ENCODE data around the gene TRAM1L1.

TRAM1L1 gene

DNA sequence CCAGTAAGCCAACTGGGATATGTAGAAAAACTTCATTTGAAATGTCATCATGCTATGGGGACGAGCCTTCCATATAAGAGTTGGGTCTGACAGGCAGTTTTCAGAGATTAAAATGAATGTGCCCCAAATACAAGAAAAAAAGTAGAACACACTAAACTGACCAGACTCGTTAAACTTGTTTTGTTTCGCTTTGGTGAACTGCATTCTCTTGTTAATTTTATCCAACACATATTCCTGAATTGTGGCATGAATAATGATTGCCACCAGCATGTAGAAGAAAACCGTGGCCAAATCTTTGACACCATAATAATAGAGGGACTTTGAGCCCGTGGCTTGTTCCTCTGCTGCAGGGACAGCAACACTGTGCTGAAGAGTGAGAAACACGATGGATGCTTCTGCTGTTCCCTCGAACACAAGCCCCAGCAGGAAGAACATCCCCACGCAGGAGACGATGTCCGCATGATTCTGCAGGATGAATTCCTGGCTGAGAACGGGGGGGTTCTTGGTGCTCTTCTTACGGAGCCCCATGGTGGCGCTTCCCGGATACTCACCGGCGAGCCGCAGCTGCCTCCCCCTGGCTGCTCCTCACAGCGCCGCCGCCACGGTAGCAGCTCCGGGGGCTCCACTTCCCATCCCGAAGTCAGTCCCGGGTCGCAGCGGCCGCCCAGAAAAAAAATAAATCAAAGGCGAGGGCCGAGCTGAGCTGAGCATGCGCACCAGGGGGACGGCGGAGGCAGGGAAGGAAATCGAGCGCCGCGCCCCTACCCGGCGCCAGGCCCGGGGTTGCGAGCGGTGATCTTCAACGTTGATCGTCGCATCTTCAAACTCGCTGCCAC is at the start of gene TRAM1L1:
TRAM1L1 (minus strand) TSS at position 711 of the 836 bp plus-strand sequence; CDS start at position 528, 183 bp downstream.
- DNase-seq (ENCODE audit: low spot score): peak; percentile 89

DNA sequence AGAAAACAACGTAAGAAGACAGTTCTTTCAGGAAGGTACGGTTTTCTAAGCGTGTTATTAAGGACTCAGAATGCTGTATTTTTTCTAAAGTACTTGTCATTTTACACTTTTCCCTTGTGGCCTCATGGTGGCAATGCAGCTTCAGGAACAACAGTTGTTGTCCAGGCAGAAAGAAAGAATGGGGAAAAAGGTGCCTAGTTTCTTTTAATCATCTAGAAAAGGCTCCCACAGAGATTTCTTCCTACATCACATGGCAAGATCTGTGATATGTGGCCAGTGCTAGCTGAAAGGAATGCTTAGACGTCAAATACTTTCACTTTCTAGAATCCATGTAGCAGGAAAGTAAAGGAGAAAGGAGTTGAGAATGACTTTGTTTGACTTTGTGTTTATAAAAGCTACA is 49.0 kb upstream of the TRAM1L1 start:
- DNase-seq (ENCODE audit: low spot score): peak; percentile 23

DNA sequence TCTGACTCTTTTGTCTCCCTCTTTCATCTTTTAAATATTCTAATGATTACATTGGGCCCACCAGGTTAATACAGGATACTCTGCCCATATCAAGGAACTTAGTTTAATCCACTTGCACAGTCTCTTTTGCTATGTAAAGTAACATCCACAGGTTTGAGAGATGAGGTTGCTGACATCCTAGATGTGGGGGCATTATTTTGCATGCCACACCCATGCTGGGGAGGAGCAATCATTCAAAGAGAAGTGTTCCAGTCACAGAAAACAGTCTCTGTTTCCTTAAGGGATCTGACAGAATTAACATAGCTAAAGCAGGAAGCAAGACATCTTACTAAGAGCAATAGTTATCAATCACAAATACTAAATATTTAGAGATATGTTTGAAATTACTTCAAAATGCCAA is 11.5 kb upstream of the TRAM1L1 start:
- no peak for DNase-seq (ENCODE audit: low spot score)

DNA sequence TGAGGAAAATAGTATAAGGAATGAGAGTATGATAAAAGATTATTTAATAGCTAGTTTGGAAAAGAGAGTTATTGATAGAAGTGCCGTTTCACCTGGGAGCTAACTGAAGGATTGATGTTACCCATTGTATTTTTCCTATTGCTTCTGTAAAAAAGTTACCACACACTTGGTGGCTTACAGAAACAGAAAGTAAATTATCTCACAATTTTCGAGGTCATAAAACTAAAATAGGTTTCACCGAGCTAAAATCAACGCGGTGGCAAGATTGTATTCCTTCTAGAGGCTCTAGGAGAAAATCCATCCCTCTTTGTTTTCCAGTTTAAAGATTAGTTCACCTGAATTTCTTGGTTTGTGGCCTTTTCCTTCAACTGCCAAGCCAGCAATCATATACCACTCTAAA is 11.1 kb upstream of the TRAM1L1 start:
- DNase-seq (ENCODE audit: low spot score): no peak

DNA sequence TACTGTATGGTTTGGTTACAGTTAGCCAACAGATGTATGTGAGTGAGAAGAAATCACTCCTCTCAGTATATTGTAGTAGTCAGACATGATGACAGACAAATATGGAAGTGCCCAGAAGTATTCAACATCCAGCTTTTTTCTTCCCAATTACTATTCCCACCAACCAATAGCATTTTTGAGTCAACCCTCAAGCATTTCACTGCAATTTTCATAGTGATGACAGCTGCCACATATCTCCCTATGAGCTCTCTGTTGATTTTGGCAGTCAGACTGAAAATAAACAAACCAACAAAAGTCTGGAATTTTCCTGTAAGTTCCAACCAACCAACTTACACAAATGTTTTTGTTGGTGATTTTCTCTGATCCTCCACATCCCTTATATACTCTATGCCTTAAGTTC is 8.2 kb upstream of the TRAM1L1 start:
- DNase-seq (ENCODE audit: low spot score): no peak

DNA sequence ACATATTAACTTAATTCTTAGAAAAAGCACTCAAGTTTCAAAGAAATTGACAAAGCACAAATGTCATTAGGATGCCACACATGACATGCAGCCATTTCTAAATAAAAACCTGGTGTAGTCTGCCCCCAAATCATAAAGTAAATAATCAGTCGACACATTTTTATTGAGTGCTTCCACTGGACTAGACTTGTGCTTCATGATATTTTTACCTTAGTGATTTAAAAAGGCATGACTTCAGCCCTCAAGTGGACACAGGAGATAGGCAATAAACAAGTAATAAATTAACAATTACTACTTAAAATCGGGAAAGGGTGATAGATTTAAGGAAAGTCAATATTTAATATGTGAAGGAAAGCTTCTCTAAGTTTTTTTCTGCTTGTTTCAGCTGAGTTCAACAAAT is 7.6 kb downstream of the TRAM1L1 start:
- no peak for DNase-seq (ENCODE audit: low spot score)

DNA sequence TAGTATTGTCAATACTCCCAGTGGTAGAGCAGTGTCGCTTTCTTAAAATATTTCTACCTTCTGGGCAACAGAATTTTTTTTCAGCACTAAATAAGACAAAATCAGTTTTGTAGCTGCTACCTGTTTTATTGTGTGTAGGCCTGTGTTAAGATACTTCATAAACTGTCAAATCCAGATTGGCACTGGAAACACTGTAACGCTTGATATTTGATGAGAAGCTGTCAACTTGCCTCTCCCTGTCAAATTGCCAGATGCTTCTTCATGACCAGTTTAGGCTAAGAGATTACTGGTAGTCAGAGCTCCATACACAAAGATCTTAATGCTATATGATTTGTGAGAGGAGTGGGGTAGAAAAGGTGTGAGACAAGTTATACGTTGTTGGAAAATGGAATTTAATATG is 17.3 kb downstream of the TRAM1L1 start:
- no peak for DNase-seq (ENCODE audit: low spot score)

DNA sequence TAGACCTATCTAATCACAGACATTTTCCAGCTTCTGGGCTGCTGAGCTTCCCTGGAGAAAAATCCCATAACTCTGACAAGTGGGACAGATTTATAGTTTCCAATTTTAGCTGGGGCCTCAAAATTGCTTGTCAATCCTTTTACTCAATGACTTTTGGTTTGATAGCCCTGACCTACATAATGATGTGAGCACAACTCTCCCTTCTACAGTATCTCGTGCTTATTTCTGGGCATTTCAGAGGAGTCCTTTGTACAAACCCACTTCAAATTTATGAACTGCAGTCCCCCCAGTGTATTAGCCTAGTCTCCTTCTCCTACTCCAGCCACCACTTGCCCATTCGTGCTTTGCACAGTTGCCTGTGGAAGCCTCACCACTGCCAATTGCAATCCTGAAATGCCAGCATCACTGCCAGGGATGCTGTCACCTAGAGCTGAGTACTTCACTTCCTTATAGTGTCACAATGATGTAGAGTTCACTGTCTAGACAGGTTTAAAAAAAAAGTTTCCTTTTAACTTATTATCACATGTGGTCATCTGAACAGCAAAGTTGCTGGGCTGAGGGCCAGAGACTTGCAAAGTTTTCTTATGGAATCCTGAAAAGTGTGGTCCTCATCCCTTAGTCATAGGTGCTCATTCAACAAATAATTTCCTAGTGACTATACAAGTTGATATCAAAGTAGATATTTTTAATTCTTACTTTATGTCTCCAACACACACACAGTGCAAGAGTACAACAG is 21.2 kb downstream of the TRAM1L1 start:
- no peak for DNase-seq (ENCODE audit: low spot score)

DNA sequence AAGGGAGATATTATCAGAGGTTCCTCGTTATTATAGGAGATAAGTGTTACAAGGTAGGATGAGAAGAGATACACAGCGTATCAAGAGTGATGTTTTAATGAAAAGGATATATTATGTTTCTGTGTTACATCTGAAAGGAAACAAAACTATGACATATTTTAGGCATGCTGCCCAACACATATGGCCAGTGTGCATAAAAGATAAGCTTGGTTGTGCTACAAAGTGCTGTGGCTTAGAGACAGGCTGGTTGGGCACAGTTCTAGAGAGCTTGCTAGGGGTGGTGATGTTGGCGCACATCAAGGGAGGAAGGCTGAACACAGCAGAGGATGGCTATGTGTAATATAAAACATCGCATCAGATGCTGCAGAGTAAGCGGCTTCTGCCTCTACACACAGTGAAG is 42.4 kb downstream of the TRAM1L1 start:
- no peak for DNase-seq (ENCODE audit: low spot score)
